Endothelial cell of umbilical vein (primary cell): Measurements from ENCODE around the gene ZNF22. TPM values are rescaled to one million over a fixed set of nuclear protein-coding genes. Genes with fewer than 3 reads are reported as not detected.

Source experiments
- BruUV-seq: library from RNA; stranded (reverse); fragments of 400-500 nt; replicated peaks from 2 replicates; lab custom pipeline; 2021; lab: Mats Ljungman, UMichigan
- CTCF ChIA-PET: fragments of 300-600, 350-600 bp; sonication (Branson Sonifier 250); formaldehyde crosslinking; loops from one replicate; lab custom pipeline; 2021; ENCODE audit warnings: antibody characterized with exemption, inconsistent platforms; lab: Charles Lee
- POLR2A ChIA-PET: fragments of 300-600, 350-600 bp; sonication (Branson Sonifier 250); formaldehyde crosslinking; loops from one replicate; lab custom pipeline; 2021; ENCODE audit warnings: antibody characterized with exemption, inconsistent platforms; lab: Charles Lee
- DNase-seq: peaks from one replicate; pipeline ENCODE4 v3.0.0-alpha.2; 2011; ENCODE audit warnings: low read depth, low spot score
- FAIRE-seq: peaks from 2 replicates; lab custom pipeline; 2011; peaks lifted over from hg19 to GRCh38; lab: Jason Lieb, UNC
- H2AFZ ChIP-seq: 2 replicates; pipeline ENCODE4 v1.6.0; 2012; ENCODE audit warnings: low read depth, low read length, control low read depth, inconsistent platforms
- H3K27ac ChIP-seq: 2 replicates; pipeline ENCODE4 v1.5.1; 2011; ENCODE audit warnings: low read depth, mild to moderate bottlenecking, control low read depth, low read length, moderate library complexity; ENCODE audit not compliant: insufficient read depth
- H3K27me3 ChIP-seq, 2 experiments: 2 replicates each; pipeline versions ENCODE4 v1.6.0 to v1.6.1; 2011; ENCODE audit warnings: low read length in 2 of 2, mixed read lengths in 1 of 2; ENCODE audit not compliant: control insufficient read depth in 2 of 2, insufficient read depth in 2 of 2
- H3K36me3 ChIP-seq, 2 experiments: 2 replicates in 1 of 2; 3 replicates in 1 of 2; pipeline ENCODE4 v1.5.1; 2011; ENCODE audit warnings: low read length in 2 of 2, mild to moderate bottlenecking in 1 of 2, moderate library complexity in 1 of 2; ENCODE audit not compliant: control insufficient read depth in 2 of 2, insufficient read depth in 2 of 2; ENCODE audit errors: extremely low read depth in 1 of 2
- H3K4me1 ChIP-seq: 3 replicates; pipeline ENCODE4 v1.5.1; 2011; ENCODE audit warnings: mild to moderate bottlenecking, low read length; ENCODE audit not compliant: control insufficient read depth, insufficient read depth; ENCODE audit errors: extremely low read depth
- H3K4me2 ChIP-seq: 2 replicates; pipeline ENCODE4 v1.6.1; 2011; ENCODE audit warnings: low read length, control low read depth, mixed read lengths; ENCODE audit not compliant: insufficient read depth
- H3K4me3 ChIP-seq, 3 experiments: fragments of 200-600 bp in 1 of 3; sonication (generic), shearing (Covaris generic) in 1 of 3; replicated peaks in 1 of 3; 2 replicates each; pipeline ENCODE4 v1.5.1; 2011 to 2016; ENCODE audit warnings: control low read depth in 3 of 3, low read length in 3 of 3, mild to moderate bottlenecking in 2 of 3, inconsistent platforms in 1 of 3, low read depth in 1 of 3, moderate library complexity in 1 of 3; ENCODE audit not compliant: insufficient read depth in 1 of 3
- H3K79me2 ChIP-seq: 2 replicates; pipeline ENCODE4 v1.6.0; 2012; ENCODE audit warnings: low read length, inconsistent platforms; ENCODE audit not compliant: control insufficient read depth, insufficient read depth
- H3K9ac ChIP-seq: replicated peaks from 2 replicates; pipeline ENCODE3; 2011; ENCODE audit warnings: low read length, control low read depth; ENCODE audit not compliant: insufficient read depth; ENCODE audit errors: extremely low read depth
- H3K9me1 ChIP-seq: replicated peaks from 3 replicates; pipeline ENCODE4 v1.6.0; 2011; ENCODE audit warnings: mild to moderate bottlenecking, low read length; ENCODE audit not compliant: control insufficient read depth, insufficient read depth; ENCODE audit errors: extremely low read depth
- H3K9me3 ChIP-seq: replicated peaks from 2 replicates; pipeline ENCODE4 v1.5.1; 2012; ENCODE audit warnings: low read length, inconsistent platforms; ENCODE audit not compliant: control insufficient read depth, insufficient read depth
- H4K20me1 ChIP-seq: replicated peaks from 2 replicates; pipeline ENCODE3; 2011; ENCODE audit warnings: mild to moderate bottlenecking, low read length; ENCODE audit not compliant: control insufficient read depth, insufficient read depth; ENCODE audit errors: extremely low read depth
- EZH2 ChIP-seq: IDR thresholded peaks from 2 replicates; pipeline ENCODE4 v1.6.1; 2012; ENCODE audit warnings: borderline replicate concordance, low read depth, mild to moderate bottlenecking, moderate library complexity, low read length, inconsistent platforms; ENCODE audit not compliant: severe bottlenecking
- FOS ChIP-seq: IDR thresholded peaks from 2 replicates; pipeline ENCODE4 v1.6.1; 2011; ENCODE audit warnings: mild to moderate bottlenecking, low read length, moderate library complexity, borderline replicate concordance; ENCODE audit not compliant: insufficient read depth
- GATA2 ChIP-seq: IDR thresholded peaks from 2 replicates; pipeline ENCODE4 v1.7.0; 2011; ENCODE audit warnings: low read depth, mild to moderate bottlenecking, moderate library complexity, mixed read lengths, low read length; ENCODE audit not compliant: insufficient read length, insufficient read depth
- JUN ChIP-seq: IDR thresholded peaks from 2 replicates; pipeline ENCODE4 v1.6.1; 2011; ENCODE audit warnings: borderline replicate concordance, low read depth; ENCODE audit not compliant: insufficient read length, insufficient read depth
- MYC ChIP-seq: IDR thresholded peaks from one replicate; pipeline ENCODE4 v1.6.1; 2011; ENCODE audit warnings: mild to moderate bottlenecking, low read depth, low read length
- POLR2A ChIP-seq: IDR thresholded peaks from 2 replicates; pipeline ENCODE4 v1.6.1; 2012; ENCODE audit warnings: low read depth, mild to moderate bottlenecking, control low read depth, low read length
- POLR2AphosphoS5 ChIP-seq: IDR thresholded peaks from 2 replicates; pipeline ENCODE4 v1.6.1; 2012; ENCODE audit warnings: low read depth, mild to moderate bottlenecking, control low read depth, low read length, moderate library complexity; ENCODE audit not compliant: insufficient read depth
- dilution Hi-C: fragments of 300-500 bp; cut with MboI; formaldehyde crosslinking; loops from one replicate; pipeline ENCODE4 v1.15.0; 2019; ENCODE audit warnings: low sequenced_read_pairs; ENCODE audit not compliant: extremely low pct_ligation_motif_present
- intact Hi-C: fragments of 100-400 bp; cut with micrococcal nuclease; formaldehyde crosslinking; loops from one replicate; pipeline ENCODE4 v1.10.0; 2022
- polyA plus RNA-seq, 4 experiments: library from polyadenylated mRNA; depleted of rRNA in 3 of 4; stranded (reverse) in 3 of 4; unstranded in 1 of 4; fragments of >200 nt; gene quantifications; 2 replicates each; pipeline versions ENCODE4 v1.2.1 to v1.2.3, GENCODE V29; 2011 to 2012; ENCODE audit warnings: missing spikeins in 1 of 4
- total RNA-seq: library from RNA; stranded (reverse); gene quantifications from 2 replicates; pipeline ENCODE4 v1.2.3, GENCODE V29; 2021
- TF ChIP-seq, protein P1 (sequence below): IDR thresholded peaks from 2 replicates; pipeline ENCODE4 v1.6.1; 2011; ENCODE audit not compliant: insufficient read depth, insufficient read length
- TF ChIP-seq, protein P2 (sequence below), 2 donors: IDR thresholded peaks; 1 replicate in 1 of 2; 2 replicates in 1 of 2; pipeline ENCODE4 v1.5.1; 2011; ENCODE audit warnings: low read length in 2 of 2, mild to moderate bottlenecking in 2 of 2, moderate library complexity in 2 of 2, control low read depth in 1 of 2, inconsistent platforms in 1 of 2, low read depth in 1 of 2; ENCODE audit not compliant: insufficient read depth in 1 of 2; ENCODE audit errors: extremely low read depth in 1 of 2

The ZNF22 gene
- total and polyA plus RNA-seq, 2 donors (not counting 3 experiments of a cell fraction or from before 2014, with no cell fraction given), result 21.0 to 48.7 TPM

DNA sequence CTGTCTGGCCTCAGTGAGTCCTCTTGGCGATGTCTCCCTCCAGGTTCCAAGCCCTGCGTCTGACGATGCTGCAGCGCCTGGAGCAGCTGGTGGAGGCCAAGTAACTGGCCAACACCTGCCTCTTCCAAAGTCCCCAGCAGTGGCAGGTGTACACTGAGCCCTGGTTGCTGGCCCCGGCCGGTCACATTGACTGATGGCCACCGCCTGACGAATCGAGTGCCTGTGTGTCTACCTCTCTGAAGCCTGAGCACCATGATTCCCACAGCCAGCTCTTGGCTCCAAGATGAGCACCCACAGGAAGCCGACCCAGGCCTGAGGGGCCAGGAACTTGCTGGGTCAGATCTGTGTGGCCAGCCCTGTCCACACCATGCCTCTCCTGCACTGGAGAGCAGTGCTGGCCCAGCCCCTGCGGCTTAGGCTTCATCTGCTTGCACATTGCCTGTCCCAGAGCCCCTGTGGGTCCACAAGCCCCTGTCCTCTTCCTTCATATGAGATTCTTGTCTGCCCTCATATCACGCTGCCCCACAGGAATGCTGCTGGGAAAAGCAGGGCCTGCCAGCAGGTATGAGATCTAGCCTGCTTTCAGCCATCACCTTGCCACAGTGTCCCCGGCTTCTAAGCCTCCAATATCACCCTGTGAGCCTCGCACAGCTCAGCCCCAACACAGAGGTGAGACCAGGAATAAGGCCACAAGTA, 7.3 kb upstream of the ZNF22 start:
- Histone ChIP-seq H3K4me2 (no peak overlapping the region), H2AFZ (no peak overlapping the region), H4K20me1 (no peaks in the 10 kb centered on the region), H3K4me1 (peaks cover 17% of the 10 kb centered on the region), H3K4me3 (no peak overlapping the region), H3K9me1 (no peaks in the 10 kb centered on the region), H3K9me3 (no peaks in the 10 kb centered on the region), H3K36me3 (no peaks in the 10 kb centered on the region), H3K27me3 (no peaks in the 10 kb centered on the region), H3K79me2 (no peaks in the 10 kb centered on the region), H3K9ac (no peak overlapping the region), H3K27ac (no peak overlapping the region)
- dilution Hi-C loops (no loop called here), intact Hi-C loops (no loop called here)
- no peak for DNase-seq
- TF ChIP-seq GATA2 (no peak), MYC (no peak), JUN (no peak), POLR2A (no peak), FOS (no peak)
- POLR2A ChIA-PET, result no interaction called here
- no peak for FAIRE-seq
- no TSS peak for BruUV-seq
- CTCF ChIA-PET, result interaction anchor here (0.9 to 1.5 kb wide), 2 partner anchors 11 to 60 kb away, joined by 3 to 4 read pairs; no protein-coding TSS in a partner anchor

DNA sequence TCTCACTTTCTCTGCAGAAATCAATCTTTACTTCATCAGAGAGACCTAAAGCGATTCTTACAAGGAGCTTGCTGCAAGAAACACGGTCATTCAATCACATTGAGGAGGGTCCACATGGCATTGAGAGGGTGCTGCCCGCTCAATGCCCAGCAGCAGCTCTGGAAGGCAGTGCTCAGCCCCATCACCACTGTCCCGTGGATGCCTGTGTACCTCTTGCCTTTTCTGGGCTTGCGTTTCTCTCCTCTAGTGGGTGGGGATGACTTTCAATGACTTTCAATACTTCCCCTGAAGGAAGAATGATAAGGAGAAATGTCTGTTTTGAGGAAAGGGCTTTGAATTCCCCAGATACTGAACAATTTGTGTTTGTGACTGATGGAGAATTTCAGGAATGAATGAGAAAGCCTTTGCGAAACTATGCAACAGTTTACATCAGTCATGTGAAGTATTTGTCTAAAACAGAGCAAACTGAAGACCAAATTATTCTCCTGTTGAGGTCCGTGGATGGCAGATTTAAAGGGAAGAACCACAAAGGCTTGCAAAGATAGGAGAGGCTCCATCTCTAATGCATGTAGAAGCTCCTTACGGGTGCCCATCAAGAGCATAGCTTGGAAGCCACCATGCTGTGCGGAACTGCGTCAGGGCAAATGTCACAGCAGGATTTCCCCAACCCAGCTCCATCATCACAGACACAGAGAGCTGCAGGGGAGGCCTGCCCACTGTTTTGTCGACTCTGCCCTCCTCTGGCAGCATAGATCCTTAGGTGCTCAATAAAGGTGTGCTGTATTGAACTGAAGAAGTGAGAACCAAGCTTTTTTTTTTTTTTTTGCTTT, 6.6 kb upstream of the ZNF22 start:
- TF ChIP-seq JUN (no peak), POLR2A (no peak), EZH2 (no peak), GATA2 (no peak), POLR2AphosphoS5 (no peak), FOS (no peak), MYC (no peak)
- TF ChIP-seq, protein P1, sequence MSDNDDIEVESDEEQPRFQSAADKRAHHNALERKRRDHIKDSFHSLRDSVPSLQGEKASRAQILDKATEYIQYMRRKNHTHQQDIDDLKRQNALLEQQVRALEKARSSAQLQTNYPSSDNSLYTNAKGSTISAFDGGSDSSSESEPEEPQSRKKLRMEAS, result no peak
- TF ChIP-seq, protein P2, sequence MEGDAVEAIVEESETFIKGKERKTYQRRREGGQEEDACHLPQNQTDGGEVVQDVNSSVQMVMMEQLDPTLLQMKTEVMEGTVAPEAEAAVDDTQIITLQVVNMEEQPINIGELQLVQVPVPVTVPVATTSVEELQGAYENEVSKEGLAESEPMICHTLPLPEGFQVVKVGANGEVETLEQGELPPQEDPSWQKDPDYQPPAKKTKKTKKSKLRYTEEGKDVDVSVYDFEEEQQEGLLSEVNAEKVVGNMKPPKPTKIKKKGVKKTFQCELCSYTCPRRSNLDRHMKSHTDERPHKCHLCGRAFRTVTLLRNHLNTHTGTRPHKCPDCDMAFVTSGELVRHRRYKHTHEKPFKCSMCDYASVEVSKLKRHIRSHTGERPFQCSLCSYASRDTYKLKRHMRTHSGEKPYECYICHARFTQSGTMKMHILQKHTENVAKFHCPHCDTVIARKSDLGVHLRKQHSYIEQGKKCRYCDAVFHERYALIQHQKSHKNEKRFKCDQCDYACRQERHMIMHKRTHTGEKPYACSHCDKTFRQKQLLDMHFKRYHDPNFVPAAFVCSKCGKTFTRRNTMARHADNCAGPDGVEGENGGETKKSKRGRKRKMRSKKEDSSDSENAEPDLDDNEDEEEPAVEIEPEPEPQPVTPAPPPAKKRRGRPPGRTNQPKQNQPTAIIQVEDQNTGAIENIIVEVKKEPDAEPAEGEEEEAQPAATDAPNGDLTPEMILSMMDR (IDR thresholded peaks at IDR 0.05; ENCODE audit: extremely low read depth in 1 of 2, insufficient read depth in 1 of 2, low read depth in 1 of 2, low read length in 2 of 2), result no peak
- CTCF ChIA-PET, result interaction anchor here (1.8 to 2.9 kb wide), 3 partner anchors 13 to 62 kb away, joined by 8 to 17 read pairs (median 10); no protein-coding TSS in a partner anchor
- no peaks in the 10 kb centered on the region for H3K36me3 ChIP-seq
- no peaks in the 10 kb centered on the region for H3K27me3 ChIP-seq
- dilution Hi-C loops, result no loop called here
- FAIRE-seq (no peak), DNase-seq (peak; percentile 49)
- no peak overlapping the region for H3K4me3 ChIP-seq
- H3K9me3 ChIP-seq, result no peaks in the 10 kb centered on the region
- H3K27ac ChIP-seq, result no peak overlapping the region
- H2AFZ ChIP-seq, result no peak overlapping the region
- H3K4me1 ChIP-seq, result peaks cover 17% of the 10 kb centered on the region
- H3K4me2 ChIP-seq, result no peak overlapping the region
- H4K20me1 ChIP-seq, result no peaks in the 10 kb centered on the region
- H3K9ac ChIP-seq, result no peak overlapping the region
- no TSS peak for BruUV-seq
- H3K9me1 ChIP-seq, result no peaks in the 10 kb centered on the region
- intact Hi-C loops, result no loop called here
- no peaks in the 10 kb centered on the region for H3K79me2 ChIP-seq
- POLR2A ChIA-PET, result interaction anchor here (2.6 to 2.8 kb wide), 2 partner anchors 16 to 18 kb away, joined by 12 to 48 read pairs; partner anchors contain the start of gene DEPP1
